GM19452 (cell line): ENCODE data around the gene VIL1.

Experiments used
- ATAC-seq: cut with Tn5 transposase; IDR thresholded peaks from one replicate; pipeline ENCODE4 v1.9.1; 2021; ENCODE audit not compliant: unreplicated experiment

VIL1 gene

GRCh38 chr2:218394298-218395089, 24.4 kb upstream of the VIL1 start:
- ATAC-seq = no peak

- ATAC-seq = no peak
Measured at GRCh38 chr2:218395090-218395444, 23.9 kb upstream of the VIL1 start.

- no peak for ATAC-seq
Measured at GRCh38 chr2:218395456-218395825, 23.5 kb upstream of the VIL1 start.

GRCh38 chr2:218395826-218396687, 22.9 kb upstream of the VIL1 start:
- ATAC-seq = peak; percentile 49

- ATAC-seq = no peak
Measured at GRCh38 chr2:218396688-218397462, 22.0 kb upstream of the VIL1 start.

- no peak for ATAC-seq
Measured at GRCh38 chr2:218397463-218397819, 21.5 kb upstream of the VIL1 start.

- peak; percentile 20 for ATAC-seq
Measured at GRCh38 chr2:218397820-218398436, 21.0 kb upstream of the VIL1 start.

GRCh38 chr2:218398437-218399390, 20.2 kb upstream of the VIL1 start:
- peak; percentile 23 for ATAC-seq

GRCh38 chr2:218399391-218400166, 19.3 kb upstream of the VIL1 start, which contains the start of gene CTDSP1:
Gene CTDSP1 (plus strand): TSS chr2:218399868. CDS start chr2:218400091, 223 bp downstream.
- peak; percentile 38 for ATAC-seq

- no peak for ATAC-seq
Measured at GRCh38 chr2:218400167-218400929, 18.6 kb upstream of the VIL1 start.

- ATAC-seq = no peak
Measured at GRCh38 chr2:218400930-218401881, 17.7 kb upstream of the VIL1 start.

GRCh38 chr2:218401890-218402289, 17.0 kb upstream of the VIL1 start:
- ATAC-seq = no peak

GRCh38 chr2:218402491-218402901, 16.4 kb upstream of the VIL1 start:
- ATAC-seq = no peak

- no peak for ATAC-seq
Measured at GRCh38 chr2:218402911-218403411, 16.0 kb upstream of the VIL1 start.

- no peak for ATAC-seq
Measured at GRCh38 chr2:218403810-218404209, 15.1 kb upstream of the VIL1 start.

GRCh38 chr2:218404351-218405085, 14.4 kb upstream of the VIL1 start:
- no peak for ATAC-seq
